IPS-11a (cell line): ENCODE results near the gene CPAMD8.

Source experiments
- H3K4me3 ChIP-seq: one replicate; pipeline ENCODE4 v1.5.1; 2013; ENCODE audit warnings: low read depth, low read length, control low read depth

Gene CPAMD8

GRCh38 chr19:16851031-16851712 is 175.4 kb downstream of the CPAMD8 start:
- H3K4me3 ChIP-seq = no peak overlapping the region

GRCh38 chr19:16850133-16850532 is 176.5 kb downstream of the CPAMD8 start:
- H3K4me3 ChIP-seq = no peak overlapping the region

- no peak overlapping the region for H3K4me3 ChIP-seq
Observed at GRCh38 chr19:16849168-16849567, 177.4 kb downstream of the CPAMD8 start.

- H3K4me3 ChIP-seq = no peak overlapping the region
Observed at GRCh38 chr19:16847430-16847829, 179.2 kb downstream of the CPAMD8 start.

GRCh38 chr19:16846901-16847300 is 179.7 kb downstream of the CPAMD8 start:
- H3K4me3 ChIP-seq = no peak overlapping the region
